T-helper 2 cell treated with Interferon-gamma antibody and Interleukin-4, amounts not matched to agents 5 μg/mL and 100 μg/mL, for 36 hours (primary cell): ENCODE data around the gene DDX6.
"Not testable (repeated sequence)": the region's sequence is repeated elsewhere in the genome, so short reads cannot be mapped to it uniquely, and the experiment has no call there.

Experiments used
- DNase-seq: peaks from one replicate; pipeline ENCODE4 v3.0.0; 2021; ENCODE audit warnings: low spot score
- H3K27ac Mint-ChIP-seq: one replicate; pipeline ENCODE4 v1.8.0; 2021; ENCODE audit warnings: mild to moderate bottlenecking, mixed read lengths
- H3K27me3 Mint-ChIP-seq: one replicate; pipeline ENCODE4 v1.8.0; 2021; ENCODE audit warnings: low read depth, mixed read lengths
- H3K36me3 Mint-ChIP-seq: one replicate; pipeline ENCODE4 v1.8.0; 2021; ENCODE audit warnings: low read depth, mixed read lengths
- H3K4me1 Mint-ChIP-seq: one replicate; pipeline ENCODE4 v1.8.0; 2021; ENCODE audit warnings: low read depth, mixed read lengths
- H3K4me3 Mint-ChIP-seq: one replicate; pipeline ENCODE4 v1.8.0; 2022; ENCODE audit warnings: mild to moderate bottlenecking, moderate library complexity, mixed read lengths
- H3K9me3 Mint-ChIP-seq: one replicate; pipeline ENCODE4 v1.8.0; 2021; ENCODE audit warnings: mixed read lengths

Gene DDX6

DNA sequence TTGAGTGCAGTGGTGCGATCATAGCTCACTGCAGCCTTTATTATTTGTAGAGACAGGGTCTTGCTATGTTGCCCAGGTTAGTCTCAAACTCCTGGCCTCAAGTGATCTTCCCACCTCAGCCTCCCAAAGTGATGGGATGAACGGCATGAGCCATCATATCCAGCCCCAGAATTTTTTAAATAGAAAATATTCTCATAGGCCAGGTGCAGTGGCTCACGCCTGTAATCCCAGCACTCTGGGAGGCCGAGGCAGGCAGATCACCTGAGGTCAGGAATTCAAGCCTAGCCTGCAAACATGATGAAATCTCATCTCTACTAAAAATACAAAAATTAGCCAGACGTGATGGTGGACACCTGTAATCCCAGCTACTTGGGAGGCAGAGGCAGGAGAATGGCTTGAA lies 7.6 kb downstream of the DDX6 start:
- Mint-ChIP-seq H3K4me1 (peaks cover 28% of the 10 kb centered on the region), H3K36me3 (peaks cover 52% of the 10 kb centered on the region)
- H3K27ac Mint-ChIP-seq, DNase-seq, H3K27me3 Mint-ChIP-seq, H3K9me3 Mint-ChIP-seq, H3K4me3 Mint-ChIP-seq: not testable (repeated sequence)

DNA sequence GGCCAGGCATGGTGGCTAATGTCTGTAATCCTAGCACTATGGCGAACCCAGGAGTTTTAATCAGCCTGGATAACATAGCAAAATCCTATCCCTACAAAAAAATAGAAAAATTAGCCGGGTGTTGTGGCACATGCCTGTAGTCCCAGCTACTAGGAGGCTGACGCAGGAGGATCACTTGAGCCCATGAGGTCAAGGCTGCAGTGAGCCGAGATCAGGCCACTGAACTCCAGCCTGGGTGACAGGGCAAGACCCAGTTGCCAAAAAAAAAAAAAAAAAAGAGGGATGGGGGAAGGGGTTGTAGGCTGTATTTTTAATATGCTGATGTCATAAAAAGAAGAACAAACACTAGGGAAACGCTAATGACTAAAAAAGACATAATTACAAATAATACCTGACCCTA lies 12.1 kb downstream of the DDX6 start:
- H3K27me3 Mint-ChIP-seq, result no peaks in the 10 kb centered on the region
- no peak overlapping the region for H3K27ac Mint-ChIP-seq
- no peak overlapping the region for H3K4me3 Mint-ChIP-seq
- peaks cover 64% of the 10 kb centered on the region for H3K36me3 Mint-ChIP-seq
- H3K9me3 Mint-ChIP-seq, result no peaks in the 10 kb centered on the region
- H3K4me1 Mint-ChIP-seq, result peaks cover 36% of the 10 kb centered on the region
- DNase-seq, result no peak

DNA sequence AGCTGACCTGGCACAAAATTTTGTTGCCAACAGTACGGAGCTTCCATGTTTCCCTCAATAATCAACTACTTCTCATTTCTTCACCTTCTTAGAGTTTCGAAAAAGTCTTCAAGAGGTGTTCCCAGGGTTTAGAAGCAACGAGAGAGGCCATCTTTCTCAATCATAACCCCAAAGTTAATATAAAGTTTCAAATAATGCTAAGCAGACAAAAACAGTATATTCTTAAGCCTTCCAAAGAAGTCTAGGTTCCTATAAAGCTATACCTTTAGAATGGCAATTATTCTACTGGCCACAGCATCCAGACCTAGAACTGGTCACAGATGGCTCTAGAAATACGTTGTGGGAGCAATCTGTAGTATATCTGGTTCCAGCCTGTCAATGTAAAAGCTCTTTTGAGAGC lies 16.9 kb downstream of the DDX6 start:
- Mint-ChIP-seq H3K9me3 (no peaks in the 10 kb centered on the region), H3K4me3 (peak overlapping the region; percentile 15), H3K27me3 (no peaks in the 10 kb centered on the region), H3K27ac (no peak overlapping the region), H3K36me3 (peaks cover 68% of the 10 kb centered on the region), H3K4me1 (peaks cover 54% of the 10 kb centered on the region)
- no peak for DNase-seq

DNA sequence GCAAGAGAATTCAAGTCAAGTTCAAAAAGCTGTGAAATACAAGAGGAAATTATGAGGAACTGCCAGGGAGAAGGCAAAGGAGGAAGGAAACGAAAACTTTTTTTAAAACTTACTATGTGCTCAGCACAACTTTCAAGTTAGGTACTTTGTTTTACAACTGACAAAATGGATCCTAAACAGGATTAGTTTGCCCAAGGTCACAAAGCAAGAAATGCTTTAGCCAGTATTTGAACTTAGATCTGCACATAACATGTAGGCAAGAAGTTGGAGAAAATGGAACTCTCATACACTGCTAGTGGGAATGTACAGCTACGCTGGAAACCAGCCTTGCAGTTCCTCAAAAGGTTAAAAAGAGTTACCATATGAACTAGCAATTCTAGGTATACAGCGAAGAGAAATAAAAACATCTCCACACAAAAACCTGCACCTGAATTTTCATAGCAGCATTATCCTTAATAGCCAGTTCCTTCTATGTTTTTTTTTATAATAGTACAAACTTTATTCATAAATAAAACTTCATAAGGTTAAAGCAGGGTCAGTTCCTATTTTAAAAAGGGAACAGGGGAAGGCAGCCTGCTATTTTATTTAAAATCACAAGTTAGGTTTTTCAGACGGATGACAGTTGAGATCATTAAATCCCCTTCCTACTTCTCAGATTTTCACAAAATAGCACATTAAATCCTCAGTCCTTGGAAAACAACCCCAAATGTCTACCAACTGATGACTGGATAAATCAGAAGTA lies 19.2 kb downstream of the DDX6 start:
- peaks cover 63% of the 10 kb centered on the region for H3K36me3 Mint-ChIP-seq
- no peak overlapping the region for H3K4me3 Mint-ChIP-seq

DNA sequence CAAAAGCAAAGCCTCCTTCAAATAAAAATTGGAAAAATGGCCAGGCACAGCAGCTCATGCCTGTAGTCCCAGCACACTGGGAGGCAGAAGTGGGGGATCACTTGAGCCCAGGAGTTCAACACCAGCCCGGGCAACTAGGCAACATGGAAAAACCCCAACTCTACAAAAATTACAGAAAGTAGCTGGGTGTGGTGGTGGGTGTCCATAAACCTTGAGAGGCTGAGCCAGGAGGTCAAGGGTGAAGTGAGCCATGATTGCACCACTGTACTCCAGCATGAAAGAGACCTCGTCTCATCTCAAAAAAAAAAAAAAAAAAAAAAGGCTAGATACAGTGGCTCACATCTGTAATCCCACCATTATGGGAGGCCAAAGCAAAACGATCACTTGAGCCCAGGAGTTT lies 22.3 kb downstream of the DDX6 start:
- Mint-ChIP-seq H3K36me3 (peaks cover 50% of the 10 kb centered on the region), H3K9me3 (no peaks in the 10 kb centered on the region), H3K27me3 (no peaks in the 10 kb centered on the region), H3K4me1 (peaks cover 36% of the 10 kb centered on the region), H3K4me3 (no peak overlapping the region), H3K27ac (no peak overlapping the region)
- no peak for DNase-seq

More for the DNA sequence above, 19.2 kb downstream of the DDX6 start:
- Mint-ChIP-seq H3K27ac (peak overlapping the region; percentile 37), H3K27me3 (no peaks in the 10 kb centered on the region), H3K4me1 (peaks cover 50% of the 10 kb centered on the region), H3K9me3 (no peaks in the 10 kb centered on the region)
- DNase-seq, result no peak

DNA sequence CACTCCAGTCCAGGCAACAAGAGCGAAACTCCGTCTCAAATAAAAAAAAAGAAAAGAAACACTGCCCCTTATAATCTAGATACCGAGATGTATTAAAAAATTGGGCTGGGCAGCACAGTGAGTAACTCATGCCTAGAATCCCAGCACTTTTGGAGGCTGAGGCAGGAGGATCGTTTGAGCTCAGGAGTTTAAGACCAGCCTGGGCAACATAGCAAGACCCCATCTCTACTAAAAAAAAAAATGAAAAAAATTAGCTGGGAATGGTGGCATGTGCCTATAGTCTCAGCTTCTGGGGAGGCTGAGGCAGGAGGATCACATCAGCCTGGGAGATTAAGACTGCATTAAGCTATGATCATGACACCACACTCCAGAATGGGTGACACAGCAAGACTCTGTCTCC lies 24.9 kb downstream of the DDX6 start:
- Mint-ChIP-seq H3K27me3 (no peaks in the 10 kb centered on the region), H3K4me3 (no peak overlapping the region), H3K36me3 (peaks cover 44% of the 10 kb centered on the region), H3K4me1 (peaks cover 14% of the 10 kb centered on the region), H3K27ac (no peak overlapping the region), H3K9me3 (no peaks in the 10 kb centered on the region)
- no peak for DNase-seq

DNA sequence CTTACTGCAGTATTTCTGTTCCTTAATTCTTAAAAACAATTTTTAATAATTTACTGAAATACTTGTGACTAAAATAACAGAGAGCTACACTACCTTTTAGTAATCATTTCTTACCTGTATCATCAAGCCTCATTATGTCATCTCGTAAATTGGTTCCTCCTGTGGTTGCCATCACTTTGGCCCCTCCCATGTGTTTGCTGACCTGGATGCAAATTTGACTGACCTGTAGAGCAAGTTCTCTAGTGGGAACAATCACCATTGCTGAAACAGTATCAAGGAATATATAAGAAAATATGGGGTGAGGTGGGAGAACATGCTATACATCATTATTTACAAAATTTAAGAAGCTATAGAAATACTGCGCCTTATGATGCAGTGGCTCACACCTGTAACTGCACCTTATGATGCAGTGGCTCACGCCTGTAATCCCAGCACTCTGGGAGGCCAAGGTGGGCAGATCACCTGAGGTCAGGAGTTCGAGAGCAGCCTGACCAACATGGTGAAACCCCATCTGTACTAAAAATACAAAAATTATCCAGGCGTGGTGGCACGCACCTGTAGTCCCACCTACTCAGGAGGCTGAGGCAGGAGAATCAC lies 25.8 kb downstream of the DDX6 start:
- not testable (repeated sequence) for H3K27ac Mint-ChIP-seq, H3K27me3 Mint-ChIP-seq, H3K4me1 Mint-ChIP-seq, H3K4me3 Mint-ChIP-seq, H3K9me3 Mint-ChIP-seq, DNase-seq
- H3K36me3 Mint-ChIP-seq, result peaks cover 42% of the 10 kb centered on the region

DNA sequence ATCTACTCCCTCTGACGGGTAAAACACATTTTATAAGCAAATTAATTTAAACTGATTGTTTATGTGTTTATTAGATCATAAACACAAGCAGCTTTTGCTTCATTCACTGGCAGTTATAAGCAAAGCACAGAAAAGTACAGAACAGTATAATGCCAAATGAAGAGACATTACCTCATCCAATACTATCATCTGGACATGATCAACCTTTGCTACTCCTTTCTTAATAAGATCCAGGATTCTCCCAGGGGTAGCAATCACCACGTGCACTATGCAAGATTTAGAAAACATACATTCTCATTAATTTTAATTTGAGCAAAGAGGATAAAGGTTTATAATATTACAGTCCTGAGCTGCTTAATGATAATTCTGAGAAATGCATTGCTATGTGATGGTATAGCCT lies 27.9 kb downstream of the DDX6 start:
- Mint-ChIP-seq H3K4me3 (no peak overlapping the region), H3K36me3 (peaks cover 45% of the 10 kb centered on the region), H3K27me3 (no peaks in the 10 kb centered on the region), H3K27ac (no peak overlapping the region), H3K4me1 (peaks cover 3% of the 10 kb centered on the region), H3K9me3 (no peaks in the 10 kb centered on the region)
- DNase-seq, result no peak

DNA sequence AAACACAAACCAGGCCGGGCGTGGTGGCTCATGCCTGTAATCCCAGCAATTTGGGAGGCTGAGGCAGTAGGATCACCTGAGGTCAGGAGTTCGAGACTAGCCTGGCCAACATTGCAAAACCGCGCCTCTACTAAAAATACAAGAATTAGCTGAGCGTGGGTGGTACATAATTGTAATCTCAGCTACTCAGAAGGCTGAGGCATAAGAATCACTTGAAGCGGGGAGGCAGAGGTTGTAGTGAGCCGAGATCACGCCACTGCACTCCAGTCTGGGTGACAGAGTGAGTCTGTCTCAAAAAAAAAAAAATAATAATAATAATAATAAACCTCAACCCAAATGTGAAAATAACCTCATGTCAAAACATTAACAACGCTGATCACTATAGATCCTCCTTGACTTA lies 29.0 kb downstream of the DDX6 start:
- not testable (repeated sequence) for H3K4me3 Mint-ChIP-seq, H3K9me3 Mint-ChIP-seq, DNase-seq, H3K4me1 Mint-ChIP-seq, H3K27me3 Mint-ChIP-seq
- peaks cover 44% of the 10 kb centered on the region for H3K36me3 Mint-ChIP-seq
- H3K27ac Mint-ChIP-seq, result peak overlapping the region; percentile 20

DNA sequence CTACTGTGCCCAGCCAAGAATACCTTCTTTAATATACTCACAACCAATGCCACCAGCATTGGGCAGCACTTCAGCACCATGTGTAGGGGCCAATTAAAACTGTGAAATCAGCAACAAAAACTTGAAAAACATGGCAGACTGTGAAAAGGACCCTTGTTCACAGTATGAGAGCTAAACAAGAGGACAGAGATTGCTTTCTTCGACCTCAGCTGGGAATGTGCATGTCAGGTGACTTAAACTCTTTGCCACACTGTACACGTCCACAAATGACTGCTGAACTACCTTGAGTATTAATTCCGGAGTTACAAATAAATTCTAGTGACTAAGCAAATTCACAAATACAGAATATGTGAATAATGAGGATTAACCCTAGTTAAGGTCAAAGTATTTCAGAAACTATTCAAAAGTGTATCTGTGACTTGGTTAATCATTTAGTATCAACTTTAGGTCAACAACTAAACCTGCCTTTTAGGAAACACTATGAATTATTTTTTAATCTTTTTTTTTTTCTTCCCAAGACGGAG lies 33.0 kb downstream of the DDX6 start:
- Mint-ChIP-seq H3K4me3 (no peak overlapping the region), H3K27me3 (no peaks in the 10 kb centered on the region), H3K9me3 (no peaks in the 10 kb centered on the region), H3K27ac (no peak overlapping the region), H3K36me3 (peaks cover 63% of the 10 kb centered on the region), H3K4me1 (no peaks in the 10 kb centered on the region)
- no peak for DNase-seq

DNA sequence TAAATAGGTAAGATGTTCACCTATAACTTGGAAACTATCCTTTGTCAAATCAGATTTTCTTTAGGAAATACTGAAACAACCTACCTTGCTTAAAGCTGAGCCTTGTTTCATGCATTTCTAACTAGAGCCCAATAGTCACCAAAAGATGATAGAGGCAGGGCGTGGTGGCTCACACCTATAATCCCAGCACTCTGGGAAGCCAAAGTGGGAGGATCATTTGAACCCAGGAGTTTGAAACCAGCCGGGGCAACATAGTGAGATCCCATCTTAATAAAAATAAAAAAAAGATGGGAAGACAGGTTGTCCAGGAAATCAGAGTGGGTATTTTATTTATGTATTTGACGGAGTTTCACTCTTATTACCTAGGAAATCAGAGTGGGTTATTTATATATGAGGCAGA lies 38.3 kb downstream of the DDX6 start:
- no peak overlapping the region for H3K4me3 Mint-ChIP-seq
- no peaks in the 10 kb centered on the region for H3K4me1 Mint-ChIP-seq
- H3K9me3 Mint-ChIP-seq, result no peaks in the 10 kb centered on the region
- H3K36me3 Mint-ChIP-seq, result peaks cover 60% of the 10 kb centered on the region
- H3K27ac Mint-ChIP-seq, result no peak overlapping the region
- DNase-seq, result no peak
- no peaks in the 10 kb centered on the region for H3K27me3 Mint-ChIP-seq

DNA sequence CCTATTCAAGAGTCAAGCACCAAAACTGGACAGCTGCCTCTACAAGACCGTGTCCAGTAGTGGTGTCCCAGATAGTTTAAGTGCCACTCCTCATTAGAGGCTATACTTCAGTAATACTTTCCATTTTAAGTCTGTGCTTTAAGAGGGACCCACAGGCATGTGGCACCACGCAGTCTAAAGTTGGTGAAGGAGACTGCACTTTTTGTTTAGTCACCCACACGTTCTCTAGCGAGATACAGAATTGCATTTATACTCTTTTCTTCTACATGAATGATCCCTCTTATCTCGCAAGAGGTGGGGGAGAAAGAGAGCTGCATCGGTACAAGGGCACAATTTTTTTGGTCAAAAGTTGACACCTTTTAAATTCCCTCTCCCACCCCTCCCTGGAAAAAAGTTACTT lies 41.5 kb downstream of the DDX6 start:
- H3K27me3 Mint-ChIP-seq, result no peaks in the 10 kb centered on the region
- no peak for DNase-seq
- H3K4me3 Mint-ChIP-seq, result no peak overlapping the region
- no peaks in the 10 kb centered on the region for H3K4me1 Mint-ChIP-seq
- peaks cover 39% of the 10 kb centered on the region for H3K36me3 Mint-ChIP-seq
- H3K27ac Mint-ChIP-seq, result no peak overlapping the region
- no peaks in the 10 kb centered on the region for H3K9me3 Mint-ChIP-seq

DNA sequence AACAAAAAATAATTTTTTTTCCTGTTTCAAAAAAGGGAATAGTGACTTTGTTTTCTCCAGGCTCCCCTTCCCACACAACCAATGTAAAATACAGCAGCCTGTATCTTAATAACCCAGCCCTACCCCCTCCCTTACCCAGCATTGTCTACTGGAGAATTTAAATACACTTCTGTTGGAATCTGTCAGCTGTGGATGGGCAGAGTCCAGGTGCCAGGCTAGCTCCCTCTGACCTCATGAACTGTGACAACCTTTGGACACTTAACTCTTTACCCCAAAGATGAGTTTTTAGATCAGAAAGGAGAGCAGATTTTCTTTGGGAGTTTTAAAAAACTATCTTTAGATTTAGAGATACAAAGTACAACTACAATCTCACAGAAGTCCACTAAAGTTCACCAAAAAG lies 42.9 kb downstream of the DDX6 start:
- H3K36me3 Mint-ChIP-seq, result peaks cover 30% of the 10 kb centered on the region
- DNase-seq, result no peak
- H3K4me3 Mint-ChIP-seq, result no peak overlapping the region
- H3K4me1 Mint-ChIP-seq, result no peaks in the 10 kb centered on the region
- H3K27ac Mint-ChIP-seq, result no peak overlapping the region
- no peaks in the 10 kb centered on the region for H3K9me3 Mint-ChIP-seq
- H3K27me3 Mint-ChIP-seq, result no peaks in the 10 kb centered on the region

DNA sequence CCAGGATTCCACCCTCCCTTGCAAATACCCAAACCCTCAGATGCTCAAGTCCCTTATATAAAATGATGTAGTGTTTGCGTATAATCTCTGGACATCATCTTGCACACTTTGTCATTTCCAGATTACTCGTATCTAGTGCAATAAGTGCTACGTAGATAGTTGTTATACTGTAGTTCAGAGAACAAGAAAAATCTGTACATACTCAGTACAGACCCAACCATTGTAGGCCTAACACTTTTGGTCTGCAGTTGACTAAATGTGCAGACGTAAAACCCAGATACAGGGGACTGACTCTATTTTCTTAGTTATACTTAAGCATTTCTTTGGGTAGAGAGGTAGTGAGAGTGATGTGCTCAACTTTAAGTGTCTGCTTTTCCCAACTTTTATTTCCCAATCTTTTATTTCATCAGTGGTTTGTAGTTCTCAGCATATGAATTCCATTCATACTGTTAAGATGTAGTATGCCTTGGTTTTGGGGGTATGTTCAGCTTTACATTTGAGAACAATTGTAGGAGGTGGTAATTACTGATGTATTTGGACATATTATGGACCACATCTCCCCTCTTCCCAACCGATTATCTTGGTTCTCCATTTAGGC lies 43.9 kb downstream of the DDX6 start:
- H3K36me3 Mint-ChIP-seq, result peaks cover 25% of the 10 kb centered on the region
- no peaks in the 10 kb centered on the region for H3K4me1 Mint-ChIP-seq
- no peak for DNase-seq
- no peak overlapping the region for H3K4me3 Mint-ChIP-seq
- no peaks in the 10 kb centered on the region for H3K27me3 Mint-ChIP-seq
- no peaks in the 10 kb centered on the region for H3K9me3 Mint-ChIP-seq
- H3K27ac Mint-ChIP-seq, result no peak overlapping the region
